Uterus (tissue), 4 donors: Measurements from ENCODE around the gene SPP1. TPM values are rescaled to one million over a fixed set of nuclear protein-coding genes. Genes with fewer than 3 reads are reported as not detected.
"Not testable (repeated sequence)": the region's sequence is repeated elsewhere in the genome, so short reads cannot be mapped to it uniquely, and the experiment has no call there.

Experiments used
- DNase-seq, 2 donors: peaks; one replicate each; pipeline ENCODE4 v3.0.0-alpha.2; 2019 to 2020
- H3K27ac ChIP-seq, 2 donors: fragments of 200-600 bp; sonication (generic); 1 replicate in 1 of 2; 2 replicates in 1 of 2; pipeline ENCODE4 v1.5.1; 2016 to 2018
- H3K27me3 ChIP-seq, 2 donors: fragments of 200-600 bp; sonication (generic); one replicate each; pipeline ENCODE4 v1.5.1; 2018 to 2019; ENCODE audit warnings: control low read depth in 1 of 2
- H3K36me3 ChIP-seq, 2 donors: fragments of 200-600 bp; sonication (generic); one replicate each; pipeline ENCODE4 v1.5.1; 2019; ENCODE audit warnings: control low read depth in 1 of 2
- H3K4me1 ChIP-seq, 2 donors: fragments of 200-600 bp; sonication (generic); one replicate each; pipeline ENCODE4 v1.5.1; 2018 to 2019; ENCODE audit warnings: control low read depth in 1 of 2
- H3K4me3 ChIP-seq, 2 donors: fragments of 200-600 bp; sonication (generic); 1 replicate in 1 of 2; 2 replicates in 1 of 2; pipeline ENCODE4 v1.5.1; 2018 to 2019; ENCODE audit warnings: mild to moderate bottlenecking in 1 of 2
- H3K9me3 ChIP-seq, 2 donors: fragments of 200-600 bp; sonication (generic); one replicate each; pipeline ENCODE4 v1.5.1; 2019; ENCODE audit warnings: control low read depth in 1 of 2
- CTCF ChIP-seq, 4 experiments: fragments of 200-600 bp in 2 of 4; fragments of 450-650 bp in 2 of 4; sonication (generic) in 2 of 4; IDR thresholded peaks; one replicate each; pipeline ENCODE4 v1.5.1; 2016 to 2019; ENCODE audit warnings: antibody characterized with exemption in 4 of 4, mild to moderate bottlenecking in 2 of 4, moderate library complexity in 1 of 4
- POLR2A ChIP-seq, 2 donors: fragments of 450-650 bp; IDR thresholded peaks; one replicate each; pipeline ENCODE4 v1.6.1; 2016; ENCODE audit warnings: antibody characterized with exemption in 2 of 2, mild to moderate bottlenecking in 1 of 2, moderate library complexity in 1 of 2
- intact Hi-C: fragments of 100-400 bp; cut with DNase I; formaldehyde crosslinking; loops from one replicate; pipeline ENCODE4 v1.15.1; 2023; ENCODE audit warnings: low total_unique reads
- total RNA-seq, 4 donors: library from RNA; depleted of rRNA in 3 of 4; stranded (reverse); fragments of >200 nt in 3 of 4; gene quantifications; one replicate each; pipeline versions ENCODE4 v1.1.0 to v1.2.4, GENCODE V29; 2014 to 2023
- donor health status: DM: yes; HTN: yes; CAD: no.

Gene SPP1
- total RNA-seq, 4 donors from 2014 or later, result 10.1 to 98.6 TPM; not detected in 2

- TF ChIP-seq CTCF (IDR thresholded peaks at IDR 0.05) (peak; percentile 25 to 43 (median 42)), POLR2A (IDR thresholded peaks at IDR 0.05) (no peak)
- H3K36me3 ChIP-seq, result no peaks in the 10 kb centered on the region
- no peak overlapping the region for H3K27ac ChIP-seq
- H3K9me3 ChIP-seq, result no peaks in the 10 kb centered on the region
- DNase-seq, result peak in 1 of 2 donors; percentile 40
- intact Hi-C loops, result no loop called here
- H3K27me3 ChIP-seq, result no peaks in the 10 kb centered on the region
- H3K4me3 ChIP-seq, result no peak overlapping the region
- no peaks in the 10 kb centered on the region for H3K4me1 ChIP-seq
These were observed 9.8 kb downstream of the SPP1 start for GRCh38 chr4:87985097-87985886.

GRCh38 chr4:87985887-87986200, 10.3 kb downstream of the SPP1 start:
- Histone ChIP-seq H3K27ac (no peak overlapping the region), H3K36me3 (no peaks in the 10 kb centered on the region), H3K9me3 (no peaks in the 10 kb centered on the region), H3K4me1 (no peaks in the 10 kb centered on the region), H3K27me3 (no peaks in the 10 kb centered on the region), H3K4me3 (no peak overlapping the region)
- TF ChIP-seq POLR2A (IDR thresholded peaks at IDR 0.05) (no peak), CTCF (IDR thresholded peaks at IDR 0.05) (no peak)
- no peak for DNase-seq
- intact Hi-C loops, result no loop called here

- DNase-seq, result no peak
- Histone ChIP-seq H3K36me3 (no peaks in the 10 kb centered on the region), H3K27me3 (no peaks in the 10 kb centered on the region), H3K4me3 (no peak overlapping the region), H3K9me3 (no peaks in the 10 kb centered on the region), H3K4me1 (no peaks in the 10 kb centered on the region), H3K27ac (no peak overlapping the region)
- TF ChIP-seq CTCF (IDR thresholded peaks at IDR 0.05), result no peak
- intact Hi-C loops, result no loop called here
These were observed 11.0 kb downstream of the SPP1 start for GRCh38 chr4:87986508-87986907.

- no peak for DNase-seq
- no peaks in the 10 kb centered on the region for H3K36me3 ChIP-seq
- H3K4me1 ChIP-seq, result no peaks in the 10 kb centered on the region
- H3K27ac ChIP-seq, result no peak overlapping the region
- no peak overlapping the region for H3K4me3 ChIP-seq
- H3K9me3 ChIP-seq, result no peaks in the 10 kb centered on the region
- H3K27me3 ChIP-seq, result no peaks in the 10 kb centered on the region
- no peak for TF ChIP-seq CTCF (IDR thresholded peaks at IDR 0.05)
- no peak for TF ChIP-seq POLR2A (IDR thresholded peaks at IDR 0.05)
- intact Hi-C loops, result no loop called here
These were observed 14.3 kb downstream of the SPP1 start for GRCh38 chr4:87989765-87990164.

- H3K27me3 ChIP-seq, result no peaks in the 10 kb centered on the region
- no peak for TF ChIP-seq CTCF (IDR thresholded peaks at IDR 0.05)
- no peaks in the 10 kb centered on the region for H3K4me1 ChIP-seq
- no peaks in the 10 kb centered on the region for H3K36me3 ChIP-seq
- intact Hi-C loops, result no loop called here
- H3K9me3 ChIP-seq, result no peaks in the 10 kb centered on the region
- no peak for DNase-seq
- H3K4me3 ChIP-seq, result no peak overlapping the region
- no peak overlapping the region for H3K27ac ChIP-seq
These were observed 19.9 kb downstream of the SPP1 start for GRCh38 chr4:87995435-87995834.

GRCh38 chr4:87999191-87999691, 23.7 kb downstream of the SPP1 start:
- intact Hi-C loops, DNase-seq: not testable (repeated sequence)

More at GRCh38 chr4:87999191-87999691, 23.7 kb downstream of the SPP1 start:
- H3K4me3 ChIP-seq, H3K27me3 ChIP-seq, H3K4me1 ChIP-seq, H3K27ac ChIP-seq, H3K36me3 ChIP-seq, H3K9me3 ChIP-seq: not testable (repeated sequence)
